ENCODE results near the gene SLC37A3. TPM values are rescaled to one million over a fixed set of nuclear protein-coding genes. Genes with fewer than 3 reads are reported as not detected.

SLC37A3 gene
- polyA plus RNA-seq, 5 donors, result 46.9 to 67.5 (median 55.1) TPM

DNA sequence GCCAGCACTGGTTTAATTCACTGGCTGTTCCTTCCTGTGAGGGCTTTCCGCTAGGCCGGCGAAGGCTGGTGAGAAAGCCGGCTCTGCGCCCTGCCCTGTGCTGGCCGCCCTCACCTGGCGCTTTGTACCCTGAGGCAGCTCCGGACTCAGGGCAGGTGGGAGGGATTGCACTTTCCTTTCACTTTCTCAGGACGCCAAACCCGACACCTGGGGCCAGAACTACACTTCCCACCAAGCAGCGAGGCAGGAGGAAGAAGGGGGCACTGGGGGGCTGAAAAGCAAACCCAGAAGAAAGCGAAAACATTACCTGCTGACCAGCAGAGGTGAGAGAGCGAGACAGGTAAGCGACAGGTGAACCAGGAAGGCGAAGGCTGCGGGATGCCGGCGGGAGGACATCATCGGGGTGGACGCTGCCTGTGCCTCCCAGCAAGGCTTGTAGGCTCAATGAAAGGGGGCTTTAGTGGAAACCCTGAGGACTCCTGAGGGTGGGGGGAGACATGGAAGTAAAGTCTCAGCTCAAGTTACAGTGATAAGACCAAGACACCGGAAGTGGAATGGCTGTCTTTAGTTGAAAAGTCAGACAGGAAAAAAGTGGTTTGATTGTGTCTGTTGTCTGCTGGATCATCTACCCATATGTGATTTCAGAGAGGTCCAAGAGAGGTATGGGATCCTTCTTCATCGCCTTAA is 5.7 kb upstream of the SLC37A3 start, which contains the start of gene RAB19:
RAB19 (plus strand) TSS at position 181 of the 687 bp plus-strand sequence. CDS start 3,589 bp downstream, outside the sequence.
- DNase-seq, result peak in 1 of 2 donors; percentile 29

DNA sequence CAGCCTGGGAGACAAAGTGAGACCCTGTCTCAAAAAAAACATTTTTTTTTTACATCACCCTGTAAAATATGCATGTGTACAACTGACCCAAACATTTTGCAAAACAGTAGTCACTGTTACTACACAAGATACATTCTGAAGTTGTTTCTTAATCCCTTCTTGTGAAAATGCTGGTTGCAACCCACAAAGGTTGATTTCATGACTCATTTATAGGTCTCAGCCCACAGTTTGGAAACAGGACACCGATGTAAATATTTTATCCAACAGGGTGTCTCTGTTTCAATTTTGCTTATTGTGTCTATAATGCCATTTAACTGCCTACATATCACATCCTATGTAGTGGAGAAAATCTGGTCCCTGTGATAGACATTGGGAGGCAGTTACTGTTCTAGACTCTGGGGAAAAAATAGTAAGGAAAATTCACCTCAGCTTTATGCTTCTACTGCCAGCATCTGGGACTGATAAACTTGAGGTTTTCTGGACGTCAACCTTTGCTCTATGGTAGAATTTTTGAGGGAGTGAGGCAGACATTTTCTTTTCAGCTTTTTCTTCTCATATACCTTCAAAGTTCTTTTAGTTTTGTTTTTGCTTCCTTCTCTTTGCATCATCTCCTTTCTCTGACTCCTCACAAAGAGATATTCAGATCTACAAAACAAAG is 4.0 kb upstream of the SLC37A3 start:
- DNase-seq, result no peak

DNA sequence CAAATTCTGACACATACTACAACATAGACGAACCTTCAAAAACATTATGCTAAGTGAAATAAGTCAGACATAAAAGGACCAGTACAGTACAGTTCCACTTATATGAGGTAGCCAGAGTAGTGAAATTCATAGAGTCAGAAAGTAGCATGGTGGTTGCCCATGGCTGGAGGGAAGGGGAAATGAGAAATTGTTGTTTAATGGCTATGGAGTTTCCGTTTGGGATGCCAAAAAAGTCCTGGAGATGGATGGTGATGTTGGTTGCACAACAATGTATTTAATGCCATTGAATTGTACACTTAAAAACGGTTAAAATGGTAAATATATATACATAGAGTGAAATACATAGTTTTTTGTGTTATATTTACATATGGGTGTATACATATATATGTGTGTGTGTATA is 2.1 kb upstream of the SLC37A3 start:
- DNase-seq, result no peak

GRCh38 chr7:140398821-140399220 is 491 bp upstream of the SLC37A3 start:
- no peak for DNase-seq

DNA sequence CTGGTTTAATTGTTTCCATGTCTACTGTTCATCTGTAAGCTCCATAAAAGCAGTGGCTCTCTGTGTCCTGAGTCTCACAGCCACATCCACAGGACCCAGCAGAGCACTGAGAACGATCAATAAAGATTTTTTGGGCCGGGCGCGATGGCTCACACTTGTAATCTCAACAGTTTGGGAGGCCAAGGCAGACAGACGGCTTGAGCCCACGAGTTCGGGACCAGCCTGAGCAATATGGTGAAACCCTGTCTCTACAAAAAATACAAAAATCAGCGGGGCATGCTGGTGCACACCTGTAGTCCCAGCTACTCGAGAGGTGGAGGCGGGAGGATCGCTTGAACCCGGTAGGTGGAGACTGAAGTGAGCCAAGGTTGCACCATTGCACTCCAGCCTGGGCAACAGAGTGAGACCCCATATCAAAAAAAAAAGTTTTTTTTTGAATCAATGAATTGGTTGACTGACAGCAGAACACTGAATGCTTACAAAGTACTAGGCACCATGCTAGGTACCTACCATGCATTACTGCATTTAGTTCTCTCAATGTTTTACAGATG is 4.5 kb downstream of the SLC37A3 start:
- DNase-seq, result no peak

- no peak for DNase-seq
These were observed 6.7 kb downstream of the SLC37A3 start for GRCh38 chr7:140391634-140392033.

GRCh38 chr7:140390466-140391190 is 7.7 kb downstream of the SLC37A3 start:
- DNase-seq, result no peak

DNA sequence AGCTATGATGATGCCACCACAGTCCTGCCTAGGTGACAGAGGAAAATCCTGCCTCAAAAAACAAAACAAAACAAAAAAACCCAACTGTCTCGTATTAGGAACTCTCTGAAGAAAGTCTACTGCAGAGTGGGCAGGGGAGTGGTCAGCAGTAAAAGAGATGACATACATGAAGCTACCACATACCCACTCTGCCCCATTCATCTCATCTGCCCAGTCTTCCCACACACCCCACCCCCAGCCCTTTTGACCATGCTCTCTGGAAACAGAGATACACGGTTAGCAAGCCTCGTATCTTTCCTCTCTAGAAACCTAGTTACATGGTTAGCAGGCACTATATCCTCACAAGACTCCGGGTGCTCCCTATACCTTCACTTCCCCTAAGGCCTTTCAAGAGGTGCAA is 8.3 kb downstream of the SLC37A3 start:
- DNase-seq, result no peak

DNA sequence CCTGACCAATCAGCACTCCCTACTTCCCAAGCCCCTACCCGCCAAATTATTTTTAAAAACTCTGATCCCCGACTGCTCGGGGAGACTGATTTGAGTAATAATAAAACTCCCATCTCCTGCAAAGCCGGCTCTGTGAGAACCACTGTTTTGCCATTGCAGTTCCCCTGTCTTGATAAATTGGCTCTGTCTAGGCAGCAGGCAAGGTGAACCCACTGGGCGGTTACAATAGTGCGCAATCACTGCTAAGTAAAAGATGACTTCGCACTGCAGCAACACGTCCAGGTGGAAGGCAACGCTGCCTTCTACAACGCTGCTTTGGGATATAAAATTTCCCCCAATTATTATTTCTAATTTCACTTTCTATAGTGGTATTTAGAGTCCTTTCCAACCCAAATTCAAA is 8.9 kb downstream of the SLC37A3 start:
- no peak for DNase-seq

DNA sequence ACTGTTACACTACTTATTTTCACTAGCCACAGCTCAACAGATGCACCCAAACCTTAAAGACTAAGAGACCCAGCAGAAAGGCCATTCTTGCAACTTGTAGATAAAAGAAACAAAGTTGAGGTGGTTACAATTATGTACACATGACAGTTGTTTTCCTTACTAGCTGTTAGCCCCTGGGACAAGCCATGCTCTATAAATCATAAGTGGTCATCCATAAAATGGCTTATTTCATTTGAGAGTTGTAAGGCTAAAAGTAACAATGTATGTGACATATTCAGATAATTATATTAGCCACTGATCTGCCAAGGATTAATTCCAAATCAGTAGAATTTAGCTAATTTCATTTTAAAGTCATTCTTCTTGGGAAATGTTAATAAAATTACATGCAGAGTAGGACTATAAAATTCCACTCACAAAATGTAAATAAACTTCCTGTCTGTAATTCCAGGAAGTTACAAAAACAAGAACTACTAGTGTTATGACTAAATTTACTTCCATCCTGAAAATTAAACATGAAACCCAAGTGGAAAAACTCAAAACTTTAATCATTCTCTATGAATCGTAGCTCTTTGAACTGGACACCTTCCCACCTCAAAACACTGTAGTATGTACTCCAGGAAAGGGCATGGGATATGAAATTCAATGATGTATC is 13.3 kb downstream of the SLC37A3 start:
- DNase-seq, result no peak

DNA sequence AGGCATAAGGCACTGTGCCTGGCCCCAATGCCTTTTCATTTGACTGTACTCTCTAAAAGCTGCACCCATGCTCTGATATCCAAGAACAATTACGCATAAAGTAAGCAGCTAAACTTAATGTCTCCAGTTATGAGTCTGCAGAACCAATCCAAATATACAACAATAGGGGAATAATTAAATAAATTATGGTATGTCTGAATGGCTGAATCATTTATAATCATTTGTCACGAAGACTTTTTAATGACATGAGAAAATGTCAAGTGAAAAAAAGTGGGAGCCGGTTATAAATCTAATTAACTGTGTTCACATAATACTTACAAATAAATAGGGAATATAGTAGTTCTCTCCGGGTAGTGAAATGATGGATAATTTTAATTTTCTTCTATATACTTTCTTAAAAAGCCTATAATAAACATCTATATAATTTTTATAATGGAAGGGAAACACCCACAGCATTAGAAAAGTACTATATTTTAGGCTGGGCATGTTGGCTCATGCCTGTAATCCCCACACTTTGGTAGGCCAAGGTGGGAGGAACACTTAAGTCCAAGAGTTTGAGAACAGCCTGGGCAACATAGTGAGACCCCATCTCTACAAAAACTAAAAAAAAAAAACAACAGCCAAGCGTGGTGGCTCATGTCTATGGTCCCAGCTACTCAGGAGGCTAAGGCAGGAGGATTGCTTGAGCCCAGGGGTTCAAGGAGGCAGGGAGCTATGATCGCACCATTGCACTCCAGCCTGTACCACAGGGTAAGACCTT is 14.2 kb downstream of the SLC37A3 start:
- no peak for DNase-seq

GRCh38 chr7:140375892-140376730 is 22.2 kb downstream of the SLC37A3 start:
- DNase-seq, result no peak

DNA sequence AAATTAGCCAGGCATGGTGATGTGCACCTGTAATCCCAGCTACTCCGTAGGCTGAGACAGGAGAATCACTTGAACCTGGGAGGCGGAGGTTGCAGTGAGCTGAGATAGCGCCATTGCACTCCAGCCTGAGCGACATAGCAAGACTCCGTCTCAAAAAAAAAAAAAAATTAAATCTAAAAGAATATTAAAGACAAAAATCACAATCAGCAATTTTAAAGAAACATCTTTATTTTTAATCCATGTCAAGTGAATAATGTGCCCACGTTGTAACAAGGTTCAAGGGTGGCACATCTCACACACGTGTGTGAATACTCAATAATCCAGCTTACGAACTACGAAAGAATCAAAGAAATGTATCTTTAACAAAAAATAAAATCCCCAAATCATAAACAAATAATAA is 23.0 kb downstream of the SLC37A3 start:
- no peak for DNase-seq

DNA sequence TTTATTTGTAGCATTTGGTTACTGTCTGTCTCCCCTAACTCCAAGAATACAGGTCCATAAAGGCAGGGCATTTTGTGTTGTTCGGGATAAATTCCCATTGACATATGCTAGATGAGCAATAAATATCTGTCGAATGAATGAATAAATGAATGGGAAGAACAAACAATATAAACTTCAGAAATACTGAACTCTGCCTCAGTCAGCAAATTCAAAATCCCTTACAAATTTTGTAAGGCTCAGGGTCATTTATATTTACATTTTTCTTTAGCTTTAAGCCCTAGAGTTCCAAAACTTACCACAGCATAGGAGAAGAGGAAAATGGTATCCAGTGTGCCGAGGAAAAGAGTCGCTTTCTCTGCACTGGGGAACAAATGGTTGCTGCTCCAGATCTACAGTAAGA is 29.0 kb downstream of the SLC37A3 start:
- no peak for DNase-seq

- no peak for DNase-seq
These were observed 30.8 kb downstream of the SLC37A3 start for GRCh38 chr7:140367528-140367927.

GRCh38 chr7:140364819-140365218 is 33.5 kb downstream of the SLC37A3 start:
- DNase-seq, result no peak

DNA sequence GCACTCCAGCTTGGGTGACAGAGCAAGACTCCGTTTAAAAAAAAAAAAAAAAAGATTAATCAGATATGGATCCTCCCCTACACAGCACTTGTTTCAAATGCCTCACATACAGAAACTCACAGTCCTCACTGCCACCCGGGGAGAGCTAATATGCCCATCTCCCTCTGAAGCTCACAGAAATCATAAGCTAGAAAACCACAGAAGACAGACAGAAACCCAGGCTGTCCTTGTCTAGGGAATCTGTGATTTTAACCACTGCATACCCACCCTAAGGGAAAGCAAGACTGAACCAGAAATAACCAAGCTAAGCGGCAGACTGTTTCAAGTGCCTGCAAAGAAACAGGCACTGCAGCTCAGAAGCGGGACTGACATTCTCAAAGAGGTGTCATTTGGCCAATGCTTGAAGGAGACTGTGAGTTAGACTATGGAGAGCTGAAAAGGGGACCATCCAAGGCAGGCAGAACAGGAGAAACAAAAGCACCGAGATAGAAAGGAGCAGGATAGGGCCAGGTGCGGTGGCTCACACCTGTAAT is 37.6 kb downstream of the SLC37A3 start:
- no peak for DNase-seq

- DNase-seq, result no peak
These were observed 39.8 kb downstream of the SLC37A3 start for GRCh38 chr7:140358412-140359051.

GRCh38 chr7:140358024-140358411 is 40.3 kb downstream of the SLC37A3 start:
- DNase-seq, result no peak

DNA sequence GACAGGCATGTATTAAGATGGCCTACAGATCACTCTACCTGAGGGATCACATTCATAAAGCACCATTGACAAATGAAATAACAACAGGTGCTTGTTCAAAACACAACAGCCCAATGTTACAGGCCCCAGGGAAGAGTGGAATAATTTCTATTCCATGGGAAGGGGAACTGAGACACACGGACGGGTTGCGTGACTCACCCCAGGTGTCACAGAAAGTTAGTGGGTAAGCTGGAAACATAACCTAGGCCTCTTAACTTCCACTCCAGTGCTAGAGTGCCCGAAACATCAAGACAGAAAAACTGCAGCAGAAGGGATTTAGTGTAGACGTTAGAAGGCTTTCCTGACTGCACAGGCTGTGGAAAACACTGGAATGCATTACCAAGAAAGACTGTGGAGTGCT is 48.3 kb downstream of the SLC37A3 start:
- DNase-seq, result no peak

Data from right lung (tissue), 5 donors.